ENCODE measurements around the gene PRR35. TPM values are rescaled to one million over a fixed set of nuclear protein-coding genes. Genes with fewer than 3 reads are reported as not detected.

The PRR35 gene
- total RNA-seq, 1 donor from 2014 or later, result 0.12 TPM

- Mint-ChIP-seq H3K4me1 (ENCODE audit: unreplicated experiment) (peaks cover 17% of the 10 kb centered on the region), H3K4me3 (no peak overlapping the region), H3K27me3 (no peaks in the 10 kb centered on the region), H3K36me3 (peaks cover 4% of the 10 kb centered on the region), H3K9me3 (no peaks in the 10 kb centered on the region), H3K27ac (no peak overlapping the region)
- TF ChIP-seq, protein P1, sequence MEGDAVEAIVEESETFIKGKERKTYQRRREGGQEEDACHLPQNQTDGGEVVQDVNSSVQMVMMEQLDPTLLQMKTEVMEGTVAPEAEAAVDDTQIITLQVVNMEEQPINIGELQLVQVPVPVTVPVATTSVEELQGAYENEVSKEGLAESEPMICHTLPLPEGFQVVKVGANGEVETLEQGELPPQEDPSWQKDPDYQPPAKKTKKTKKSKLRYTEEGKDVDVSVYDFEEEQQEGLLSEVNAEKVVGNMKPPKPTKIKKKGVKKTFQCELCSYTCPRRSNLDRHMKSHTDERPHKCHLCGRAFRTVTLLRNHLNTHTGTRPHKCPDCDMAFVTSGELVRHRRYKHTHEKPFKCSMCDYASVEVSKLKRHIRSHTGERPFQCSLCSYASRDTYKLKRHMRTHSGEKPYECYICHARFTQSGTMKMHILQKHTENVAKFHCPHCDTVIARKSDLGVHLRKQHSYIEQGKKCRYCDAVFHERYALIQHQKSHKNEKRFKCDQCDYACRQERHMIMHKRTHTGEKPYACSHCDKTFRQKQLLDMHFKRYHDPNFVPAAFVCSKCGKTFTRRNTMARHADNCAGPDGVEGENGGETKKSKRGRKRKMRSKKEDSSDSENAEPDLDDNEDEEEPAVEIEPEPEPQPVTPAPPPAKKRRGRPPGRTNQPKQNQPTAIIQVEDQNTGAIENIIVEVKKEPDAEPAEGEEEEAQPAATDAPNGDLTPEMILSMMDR (conservative IDR thresholded peaks at IDR 0.05), result no peak
- DNase-seq (ENCODE audit: extremely low spot score, unreplicated experiment), result no peak
Measured at GRCh38 chr16:586047-586644, 26.0 kb downstream of the PRR35 start.

DNA sequence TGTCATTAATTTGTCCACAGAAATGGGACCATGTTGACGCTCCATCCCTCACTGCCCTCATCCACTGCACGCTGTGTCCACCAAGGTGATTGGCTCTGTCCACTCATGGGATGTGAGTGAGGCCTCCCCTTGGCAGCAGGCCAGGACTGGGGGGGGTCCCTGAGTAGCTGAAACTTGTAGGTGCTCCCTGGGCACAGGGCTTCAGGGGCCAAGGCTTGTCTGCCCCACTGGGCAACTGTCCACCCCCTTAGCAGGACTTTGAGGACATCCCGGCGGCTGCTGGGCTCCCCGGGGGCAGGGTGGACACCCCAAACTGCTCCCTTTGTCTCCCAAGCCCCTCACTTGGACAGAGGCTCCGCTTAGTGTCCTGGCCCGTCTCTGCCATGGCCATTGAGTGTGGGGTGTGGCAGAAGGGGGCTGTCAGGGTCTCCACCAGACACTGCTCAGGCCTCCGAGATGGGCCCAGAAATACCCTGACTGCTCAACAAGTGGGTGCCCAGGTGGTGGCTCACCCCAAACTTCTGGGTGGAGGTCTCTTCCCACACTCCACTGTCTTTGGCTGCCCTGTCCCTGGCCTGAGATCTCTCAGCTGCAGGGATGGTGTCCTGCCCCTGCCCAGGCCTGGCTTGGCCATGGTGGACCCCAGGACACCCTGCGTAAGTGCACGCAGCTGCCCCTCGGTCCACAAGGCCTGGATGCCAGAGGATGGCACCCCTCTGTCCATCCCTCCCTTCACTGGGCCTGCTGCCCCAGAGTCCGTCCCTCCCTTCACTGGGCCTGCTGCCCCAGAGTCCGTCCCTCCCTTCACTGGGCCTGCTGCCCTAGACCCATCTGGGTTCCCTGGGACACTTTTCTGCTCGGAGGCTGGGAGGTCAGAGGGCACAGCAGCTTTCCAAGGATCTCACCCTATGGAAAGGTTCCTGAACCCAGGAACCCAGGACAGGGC, 26.7 kb downstream of the PRR35 start:
- Mint-ChIP-seq H3K4me1 (ENCODE audit: unreplicated experiment) (peaks cover 20% of the 10 kb centered on the region), H3K36me3 (peaks cover 4% of the 10 kb centered on the region), H3K4me3 (peak overlapping the region; percentile 86), H3K27ac (peak overlapping the region; percentile 84), H3K9me3 (no peaks in the 10 kb centered on the region), H3K27me3 (no peaks in the 10 kb centered on the region)
- TF ChIP-seq, protein P1 (conservative IDR thresholded peaks at IDR 0.05), result no peak
- DNase-seq (ENCODE audit: extremely low spot score, unreplicated experiment), result no peak

- TF ChIP-seq, protein P1 (conservative IDR thresholded peaks at IDR 0.05), result no peak
- Mint-ChIP-seq H3K36me3 (peaks cover 4% of the 10 kb centered on the region), H3K27ac (peak overlapping the region; percentile 99), H3K4me3 (peak overlapping the region; percentile 96), H3K9me3 (no peaks in the 10 kb centered on the region), H3K27me3 (no peaks in the 10 kb centered on the region), H3K4me1 (ENCODE audit: unreplicated experiment) (peaks cover 28% of the 10 kb centered on the region)
- DNase-seq (ENCODE audit: extremely low spot score, unreplicated experiment), result no peak
Measured at GRCh38 chr16:588639-588888, 28.4 kb downstream of the PRR35 start.

DNA sequence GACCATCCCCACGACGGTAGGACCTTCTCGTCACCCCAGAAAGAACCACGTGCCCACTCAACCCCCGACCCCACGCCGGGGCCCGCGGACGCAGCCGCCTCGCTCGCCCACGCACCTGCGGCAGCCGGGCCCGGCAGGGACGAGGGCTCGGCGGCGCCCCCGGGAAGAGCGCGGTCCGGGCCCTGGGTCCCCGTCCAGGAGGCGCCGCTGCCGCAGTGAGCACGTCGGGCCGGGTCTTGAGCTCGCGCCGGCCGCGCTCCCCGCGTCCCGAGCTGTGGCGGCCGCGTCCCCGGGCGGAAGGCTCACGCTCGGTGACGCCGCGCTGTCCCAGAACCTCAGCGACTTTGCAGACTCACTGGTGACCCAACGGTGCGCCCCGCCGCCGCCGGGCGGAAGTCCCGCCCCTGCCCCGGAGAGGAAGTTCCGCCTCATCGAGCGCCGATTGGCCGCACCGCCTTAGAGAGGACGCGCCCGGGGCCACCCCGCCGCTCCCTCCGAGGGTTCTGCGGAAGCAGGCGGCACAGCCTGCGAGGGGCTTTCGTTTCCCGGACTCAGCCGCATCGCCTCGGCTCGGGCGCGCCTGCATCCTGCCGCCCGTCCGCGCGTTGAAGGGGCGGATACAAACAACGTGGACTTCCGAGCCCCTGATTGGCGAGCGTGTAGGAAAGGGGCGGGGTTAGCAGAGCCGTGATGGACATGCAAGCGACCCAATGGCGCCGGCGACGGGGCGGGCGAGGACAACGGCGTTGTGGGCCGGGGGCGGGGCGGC, 28.9 kb downstream of the PRR35 start:
- peak overlapping the region; percentile 99 for H3K27ac Mint-ChIP-seq
- TF ChIP-seq, protein P1 (conservative IDR thresholded peaks at IDR 0.05), result no peak
- DNase-seq (ENCODE audit: extremely low spot score, unreplicated experiment), result peak; percentile 99
- H3K9me3 Mint-ChIP-seq, result no peaks in the 10 kb centered on the region
- peaks cover 4% of the 10 kb centered on the region for H3K36me3 Mint-ChIP-seq
- H3K4me3 Mint-ChIP-seq, result peak overlapping the region; percentile 98
- H3K27me3 Mint-ChIP-seq, result no peaks in the 10 kb centered on the region
- peaks cover 31% of the 10 kb centered on the region for H3K4me1 Mint-ChIP-seq (ENCODE audit: unreplicated experiment)

- Mint-ChIP-seq H3K36me3 (peaks cover 4% of the 10 kb centered on the region), H3K27me3 (no peaks in the 10 kb centered on the region), H3K27ac (peak within 1 kb of the TSS; percentile 99), H3K4me1 (ENCODE audit: unreplicated experiment) (peaks cover 37% of the 10 kb centered on the region), H3K9me3 (no peaks in the 10 kb centered on the region), H3K4me3 (peak within 1 kb of the TSS; percentile 98)
- TF ChIP-seq, protein P1 (conservative IDR thresholded peaks at IDR 0.05), result no peak
- DNase-seq (ENCODE audit: extremely low spot score, unreplicated experiment), result peak; percentile 99
Measured at GRCh38 chr16:589658-590187, 29.5 kb downstream of the PRR35 start, which contains the start of gene RAB40C. Gene RAB40C, plus strand, starts transcription at chr16:590066. Its CDS starts 226 bp downstream, at chr16:590292.
